Kidney (tissue), 14 donors: ENCODE measurements around the gene H2BK1. TPM values are rescaled to one million over a fixed set of nuclear protein-coding genes. Genes with fewer than 3 reads are reported as not detected.

ENCODE experiments used
- DNase-seq, 5 donors: peaks; one replicate each; pipeline ENCODE4 v3.0.0-alpha.2; 2013 to 2020
- FAIRE-seq: peaks from 2 replicates; lab custom pipeline; 2012; peaks lifted over from hg19 to GRCh38; lab: Jason Lieb, UNC
- H3K27ac ChIP-seq, 2 donors: one replicate each; pipeline ENCODE4 v1.7.0; 2013; ENCODE audit warnings: low read depth in 2 of 2, low read length in 2 of 2, inconsistent platforms in 1 of 2
- H3K27me3 ChIP-seq: one replicate; pipeline ENCODE4 v1.7.1; 2013; ENCODE audit warnings: low read length, inconsistent platforms; ENCODE audit not compliant: control insufficient read depth, insufficient read depth
- H3K36me3 ChIP-seq, 3 donors: one replicate each; pipeline versions ENCODE4 v1.7.0 to v1.7.1; 2013; ENCODE audit warnings: low read length in 3 of 3, control low read depth in 1 of 3, inconsistent platforms in 1 of 3; ENCODE audit not compliant: insufficient read depth in 3 of 3, control insufficient read depth in 2 of 3
- H3K4me1 ChIP-seq, 3 donors: one replicate each; pipeline versions ENCODE4 v1.7.0 to v1.7.1; 2013; ENCODE audit warnings: low read length in 3 of 3, inconsistent platforms in 1 of 3, low read depth in 1 of 3; ENCODE audit not compliant: control insufficient read depth in 2 of 3, insufficient read depth in 2 of 3
- H3K4me3 ChIP-seq, 3 donors: one replicate each; pipeline versions ENCODE4 v1.7.0 to v1.8.1; 2013; ENCODE audit warnings: low read length in 3 of 3, control low read depth in 1 of 3, inconsistent platforms in 1 of 3
- H3K9ac ChIP-seq, 3 donors: one replicate each; pipeline versions ENCODE4 v1.7.0 to v1.7.1; 2013; ENCODE audit warnings: low read length in 3 of 3, control low read depth in 1 of 3, inconsistent platforms in 1 of 3
- H3K9me3 ChIP-seq, 3 donors: one replicate each; pipeline versions ENCODE4 v1.7.0 to v1.7.1; 2013; ENCODE audit warnings: low read length in 3 of 3, control low read depth in 1 of 3, inconsistent platforms in 1 of 3; ENCODE audit not compliant: control insufficient read depth in 2 of 3, insufficient read depth in 1 of 3
- intact Hi-C: fragments of 100-400 bp; cut with DNase I; formaldehyde crosslinking; loops from one replicate; pipeline ENCODE4 v1.11.1; 2022
- polyA plus RNA-seq: library from polyadenylated mRNA; stranded (reverse); fragments of 350-450 nt; fragmentation: Illumina TruSeq; extraction: RNeasy Lipid Tissue Mini Kit (QIAGEN cat#74804); gene quantifications from one replicate; pipeline ENCODE4 v1.2.3, GENCODE V29; 2014; ENCODE audit warnings: low read depth, low replicate concordance; ENCODE audit not compliant: insufficient read depth
- total RNA-seq: library from RNA; stranded (reverse); fragmentation: NEBNext Ultra II Directional; extraction: Animal tissue kit (Norgen Biotek cat#: 25700); gene quantifications from one replicate; pipeline ENCODE4 v1.2.1, GENCODE V29; 2021
- TF ChIP-seq, protein P1 (sequence below): IDR thresholded peaks from 3 replicates; pipeline ENCODE4 v1.5.1; 2012; ENCODE audit warnings: mild to moderate bottlenecking, moderate library complexity, borderline replicate concordance; ENCODE audit not compliant: insufficient read depth; ENCODE audit errors: extremely low read depth
- donor health status: control.
- donor health status: control.
- donor health status: control.
- donor health status: control.
- donor health status: control.
- donor health status: DM: yes; HTN: yes; CAD: no.
- donor health status: Normal renal cell carcinoma (clear cell type).

Gene H2BK1
- total and polyA plus RNA-seq, 2 donors from 2014 or later: not detected

DNA sequence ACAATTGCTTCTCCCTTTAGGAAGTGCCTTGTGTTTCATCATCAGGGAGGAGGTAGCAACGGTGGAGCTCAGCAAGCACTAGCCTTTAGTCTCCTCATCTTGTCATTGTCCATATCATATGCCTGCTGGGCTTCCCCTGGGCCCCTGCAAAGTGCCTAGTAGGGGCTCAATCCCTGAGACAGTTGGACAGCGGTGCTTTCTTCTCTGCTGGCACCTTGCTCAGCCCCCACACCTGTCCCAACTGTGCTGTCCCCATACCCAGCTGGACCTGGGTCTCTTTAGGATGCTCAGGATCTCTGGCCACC is 32.7 kb upstream of the H2BK1 start:
- H3K27ac ChIP-seq: no peak overlapping the region
- no peak overlapping the region for H3K4me3 ChIP-seq
- TF ChIP-seq, protein P1, sequence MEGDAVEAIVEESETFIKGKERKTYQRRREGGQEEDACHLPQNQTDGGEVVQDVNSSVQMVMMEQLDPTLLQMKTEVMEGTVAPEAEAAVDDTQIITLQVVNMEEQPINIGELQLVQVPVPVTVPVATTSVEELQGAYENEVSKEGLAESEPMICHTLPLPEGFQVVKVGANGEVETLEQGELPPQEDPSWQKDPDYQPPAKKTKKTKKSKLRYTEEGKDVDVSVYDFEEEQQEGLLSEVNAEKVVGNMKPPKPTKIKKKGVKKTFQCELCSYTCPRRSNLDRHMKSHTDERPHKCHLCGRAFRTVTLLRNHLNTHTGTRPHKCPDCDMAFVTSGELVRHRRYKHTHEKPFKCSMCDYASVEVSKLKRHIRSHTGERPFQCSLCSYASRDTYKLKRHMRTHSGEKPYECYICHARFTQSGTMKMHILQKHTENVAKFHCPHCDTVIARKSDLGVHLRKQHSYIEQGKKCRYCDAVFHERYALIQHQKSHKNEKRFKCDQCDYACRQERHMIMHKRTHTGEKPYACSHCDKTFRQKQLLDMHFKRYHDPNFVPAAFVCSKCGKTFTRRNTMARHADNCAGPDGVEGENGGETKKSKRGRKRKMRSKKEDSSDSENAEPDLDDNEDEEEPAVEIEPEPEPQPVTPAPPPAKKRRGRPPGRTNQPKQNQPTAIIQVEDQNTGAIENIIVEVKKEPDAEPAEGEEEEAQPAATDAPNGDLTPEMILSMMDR: no peak
- DNase-seq: no peak
- H3K4me1 ChIP-seq: peaks cover 0 to 32% (median 10%) of the 10 kb centered on the region in 3 donors
- H3K27me3 ChIP-seq: no peaks in the 10 kb centered on the region
- no peak overlapping the region for H3K9ac ChIP-seq
- no peak for FAIRE-seq
- no peaks in the 10 kb centered on the region for H3K9me3 ChIP-seq
- H3K36me3 ChIP-seq: peaks cover 0 to 11% (median 2%) of the 10 kb centered on the region in 3 donors
- intact Hi-C loops: loop anchor here (10.0 kb wide), 1 partner anchor 62 kb away; no protein-coding TSS in a partner anchor

DNA sequence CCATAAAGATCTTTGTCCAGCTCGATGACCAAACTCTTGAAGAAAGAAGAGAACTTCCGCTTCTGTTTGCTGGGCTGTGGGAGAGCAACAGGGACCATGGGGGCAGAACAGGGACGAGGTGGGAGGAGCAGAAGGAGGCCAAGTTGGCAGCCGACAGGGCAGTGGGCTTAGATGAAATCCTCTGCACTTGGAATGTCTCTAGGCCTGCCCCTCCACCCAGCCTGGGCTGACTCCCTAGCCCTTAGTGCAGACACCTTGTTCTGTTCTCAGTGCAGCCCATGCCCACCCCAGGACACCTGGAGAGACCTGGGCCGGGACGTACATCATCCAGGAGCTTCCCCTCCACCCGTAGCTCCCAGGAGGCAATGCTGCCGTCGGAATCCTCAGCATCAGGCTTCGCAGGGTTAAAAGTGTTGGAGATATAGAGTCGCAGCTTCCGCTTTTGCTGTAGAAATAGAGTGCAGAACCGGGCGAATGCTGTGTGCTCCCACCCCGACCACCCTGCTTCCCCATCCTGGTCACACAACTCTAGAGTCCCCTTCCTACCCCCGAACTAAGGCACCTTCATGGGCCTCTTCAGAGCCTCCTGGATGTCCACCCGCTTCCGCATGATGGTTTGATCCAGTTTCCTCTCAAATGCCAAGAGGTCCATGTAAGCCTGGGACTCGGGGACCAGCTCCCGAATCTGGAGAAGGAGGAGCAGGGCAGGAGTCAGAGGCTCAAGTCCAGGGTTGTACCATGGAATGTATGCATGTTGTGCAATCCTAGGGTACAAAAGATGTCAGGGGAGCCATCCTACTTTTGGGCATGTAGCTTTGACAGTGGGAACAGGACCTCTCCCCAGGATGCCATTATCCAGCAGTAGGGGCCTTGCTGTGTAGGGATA is 32.1 kb upstream of the H2BK1 start:
- Histone ChIP-seq H3K9ac (no peak overlapping the region), H3K36me3 (peaks cover 0 to 11% (median 2%) of the 10 kb centered on the region in 3 donors), H3K27ac (no peak overlapping the region), H3K9me3 (no peaks in the 10 kb centered on the region), H3K4me3 (no peak overlapping the region), H3K4me1 (peaks cover 0 to 28% (median 7%) of the 10 kb centered on the region in 3 donors), H3K27me3 (no peaks in the 10 kb centered on the region)
- TF ChIP-seq, protein P1: no peak
- FAIRE-seq (no peak), DNase-seq (peak in 1 of 5 donors; percentile 28)
- intact Hi-C loops: loop anchor here (10.0 kb wide), 1 partner anchor 62 kb away; no protein-coding TSS in a partner anchor

DNA sequence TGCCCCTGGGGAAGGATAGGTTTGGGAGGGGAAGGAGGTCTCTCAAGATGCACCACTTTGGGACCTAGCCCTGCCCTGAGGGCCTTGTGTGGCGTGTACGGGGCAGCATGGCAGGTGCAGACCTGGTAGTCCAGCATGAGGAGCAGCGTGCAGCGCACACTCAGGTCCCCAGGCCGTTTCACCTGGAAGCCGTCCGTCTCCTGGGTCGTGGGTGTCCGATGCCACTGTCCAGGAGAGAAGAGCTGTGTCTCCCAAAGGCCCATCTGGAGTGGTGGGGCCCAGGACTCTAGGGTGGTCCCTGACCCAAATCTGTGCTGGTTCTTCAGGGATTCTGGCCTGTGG is 31.4 kb upstream of the H2BK1 start:
- intact Hi-C loops: loop anchor here (10.0 kb wide), 1 partner anchor 63 kb away; no protein-coding TSS in a partner anchor
- Histone ChIP-seq H3K4me1 (peaks cover 0 to 27% (median 7%) of the 10 kb centered on the region in 3 donors), H3K27ac (no peak overlapping the region), H3K9ac (no peak overlapping the region), H3K4me3 (no peak overlapping the region), H3K9me3 (no peaks in the 10 kb centered on the region), H3K36me3 (peaks cover 2 to 11% (median 2%) of the 10 kb centered on the region in 3 donors), H3K27me3 (no peaks in the 10 kb centered on the region)
- TF ChIP-seq, protein P1: no peak
- FAIRE-seq (no peak), DNase-seq (no peak)
